ENCODE measurements around the gene TXNRD1. TPM values are rescaled to one million over a fixed set of nuclear protein-coding genes. Genes with fewer than 3 reads are reported as not detected.
"Not testable (repeated sequence)": the region's sequence is repeated elsewhere in the genome, so short reads cannot be mapped to it uniquely, and the experiment has no call there.

Gene TXNRD1
- total RNA-seq, 1 donor from 2014 or later = 74.7 TPM

DNA sequence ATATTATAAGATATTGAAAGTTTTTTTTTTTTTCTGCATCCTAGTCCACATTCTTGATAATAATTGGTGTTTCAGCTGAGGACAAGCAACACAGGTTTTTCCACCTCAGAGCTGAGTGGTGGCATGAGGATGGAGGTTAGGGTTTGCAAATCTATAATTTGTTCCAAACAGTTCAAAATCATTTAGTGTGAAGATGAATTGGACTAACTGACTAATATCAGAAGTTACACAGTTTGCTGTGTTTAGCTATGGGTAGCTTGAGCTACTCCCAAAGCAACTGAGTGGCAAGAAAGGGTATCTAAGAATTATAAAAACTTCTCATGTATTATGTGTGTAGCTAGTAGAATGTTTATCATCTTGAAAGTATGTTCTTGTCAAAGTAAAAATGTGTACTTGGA, 105.0 kb downstream of the TXNRD1 start:
- TF ChIP-seq CTCF (IDR thresholded peaks at IDR 0.05; ENCODE audit: unreplicated experiment) = no peak
- no peak overlapping the region for H3K4me3 Mint-ChIP-seq
- H3K36me3 Mint-ChIP-seq = peaks cover 33% of the 10 kb centered on the region
- H3K27me3 Mint-ChIP-seq (ENCODE audit: low read depth) = no peaks in the 10 kb centered on the region
- no peaks in the 10 kb centered on the region for H3K4me1 Mint-ChIP-seq
- H3K27ac Mint-ChIP-seq = no peak overlapping the region
- DNase-seq (ENCODE audit: low spot score in 2 of 2, unreplicated experiment in 2 of 2) = no peak
- H3K9me3 Mint-ChIP-seq = no peaks in the 10 kb centered on the region

DNA sequence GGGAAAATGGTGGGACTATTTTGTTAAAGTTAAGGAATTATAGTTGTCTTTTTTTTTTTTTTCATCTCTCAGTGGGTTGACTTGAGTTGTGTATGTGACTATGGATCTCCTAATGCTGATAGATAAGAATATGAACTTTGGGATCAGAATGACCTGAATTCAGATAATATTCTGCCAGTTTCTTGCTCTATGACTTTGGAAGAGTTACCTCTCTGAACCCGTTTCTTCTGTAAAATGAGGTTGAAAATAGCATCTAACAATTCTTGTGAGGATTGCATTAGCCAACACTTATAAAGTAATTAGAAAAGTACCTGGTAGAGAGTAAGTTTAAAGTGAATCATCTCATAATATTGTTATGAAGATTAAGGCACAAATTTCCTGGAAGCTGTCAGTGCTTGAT, 106.4 kb downstream of the TXNRD1 start:
- H3K27me3 Mint-ChIP-seq (ENCODE audit: low read depth) = no peaks in the 10 kb centered on the region
- DNase-seq (ENCODE audit: low spot score in 2 of 2, unreplicated experiment in 2 of 2) = no peak
- no peaks in the 10 kb centered on the region for H3K9me3 Mint-ChIP-seq
- TF ChIP-seq CTCF (IDR thresholded peaks at IDR 0.05; ENCODE audit: unreplicated experiment) = no peak
- no peak overlapping the region for H3K4me3 Mint-ChIP-seq
- H3K27ac Mint-ChIP-seq = no peak overlapping the region
- H3K4me1 Mint-ChIP-seq = no peaks in the 10 kb centered on the region
- H3K36me3 Mint-ChIP-seq = peaks cover 30% of the 10 kb centered on the region

- not testable (repeated sequence) for H3K4me3 Mint-ChIP-seq; H3K27ac Mint-ChIP-seq; H3K27me3 Mint-ChIP-seq (ENCODE audit: low read depth); H3K9me3 Mint-ChIP-seq; H3K4me1 Mint-ChIP-seq; DNase-seq (ENCODE audit: low spot score in 2 of 2, unreplicated experiment in 2 of 2)
- peaks cover 34% of the 10 kb centered on the region for H3K36me3 Mint-ChIP-seq
These were observed 107.0 kb downstream of the TXNRD1 start for GRCh38 chr12:104322533-104322932.

DNA sequence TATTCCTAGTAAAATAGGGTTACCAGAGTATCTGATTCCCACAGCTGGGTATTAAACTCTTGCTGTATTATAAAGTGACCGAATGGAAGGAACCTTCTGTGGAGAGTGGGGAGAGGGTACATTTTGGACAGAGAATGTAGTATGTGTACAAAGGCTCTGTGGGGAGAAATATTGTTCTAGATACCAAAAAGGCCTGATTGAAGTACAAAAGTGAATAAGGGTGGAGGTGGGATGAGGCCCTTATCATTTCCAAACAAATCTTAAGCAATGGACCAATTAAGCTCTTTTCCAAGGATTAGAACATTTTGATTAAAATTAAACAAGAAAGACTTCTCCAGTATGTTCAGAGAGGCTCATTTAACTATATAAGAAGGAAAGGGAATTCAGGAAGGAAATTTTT, 108.3 kb downstream of the TXNRD1 start:
- H3K27me3 Mint-ChIP-seq (ENCODE audit: low read depth) = no peaks in the 10 kb centered on the region
- no peaks in the 10 kb centered on the region for H3K4me1 Mint-ChIP-seq
- H3K4me3 Mint-ChIP-seq = no peak overlapping the region
- H3K9me3 Mint-ChIP-seq = no peaks in the 10 kb centered on the region
- DNase-seq (ENCODE audit: low spot score in 2 of 2, unreplicated experiment in 2 of 2) = no peak
- no peak overlapping the region for H3K27ac Mint-ChIP-seq
- H3K36me3 Mint-ChIP-seq = peaks cover 39% of the 10 kb centered on the region
- no peak for TF ChIP-seq CTCF (IDR thresholded peaks at IDR 0.05; ENCODE audit: unreplicated experiment)

- H3K9me3 Mint-ChIP-seq; H3K27me3 Mint-ChIP-seq (ENCODE audit: low read depth); H3K4me1 Mint-ChIP-seq; H3K27ac Mint-ChIP-seq; DNase-seq (ENCODE audit: low spot score in 2 of 2, unreplicated experiment in 2 of 2); H3K4me3 Mint-ChIP-seq: not testable (repeated sequence)
- H3K36me3 Mint-ChIP-seq = peaks cover 35% of the 10 kb centered on the region
These were observed 112.7 kb downstream of the TXNRD1 start for GRCh38 chr12:104328278-104328677.

DNA sequence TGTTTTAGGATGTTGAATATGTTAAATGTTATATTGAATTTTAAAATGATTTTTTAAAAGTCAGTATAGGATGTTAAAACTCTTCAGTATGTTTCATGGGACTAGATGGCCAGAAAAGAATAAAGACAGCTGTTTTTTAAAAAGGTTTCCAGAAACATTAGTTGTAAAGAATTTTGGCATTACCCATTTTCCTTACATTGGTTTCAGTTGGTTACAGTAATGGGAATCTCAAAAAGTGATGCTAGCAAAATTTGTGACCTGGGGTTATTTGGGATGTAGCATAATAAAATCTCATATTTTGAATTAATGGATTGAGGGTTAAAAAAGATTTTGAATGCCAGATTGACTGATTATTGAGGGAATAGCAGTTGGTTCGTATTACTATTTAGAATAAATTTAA, 113.2 kb downstream of the TXNRD1 start:
- no peaks in the 10 kb centered on the region for H3K9me3 Mint-ChIP-seq
- peaks cover 36% of the 10 kb centered on the region for H3K36me3 Mint-ChIP-seq
- no peaks in the 10 kb centered on the region for H3K4me1 Mint-ChIP-seq
- no peak overlapping the region for H3K4me3 Mint-ChIP-seq
- TF ChIP-seq CTCF (IDR thresholded peaks at IDR 0.05; ENCODE audit: unreplicated experiment) = no peak
- no peak for DNase-seq (ENCODE audit: low spot score in 2 of 2, unreplicated experiment in 2 of 2)
- H3K27me3 Mint-ChIP-seq (ENCODE audit: low read depth) = no peaks in the 10 kb centered on the region
- no peak overlapping the region for H3K27ac Mint-ChIP-seq
